ENCODE data around the gene CCNY.
A peak's percentile ranks its signal among the peaks of the same experiment; 100 is the strongest.

Gene CCNY

DNA sequence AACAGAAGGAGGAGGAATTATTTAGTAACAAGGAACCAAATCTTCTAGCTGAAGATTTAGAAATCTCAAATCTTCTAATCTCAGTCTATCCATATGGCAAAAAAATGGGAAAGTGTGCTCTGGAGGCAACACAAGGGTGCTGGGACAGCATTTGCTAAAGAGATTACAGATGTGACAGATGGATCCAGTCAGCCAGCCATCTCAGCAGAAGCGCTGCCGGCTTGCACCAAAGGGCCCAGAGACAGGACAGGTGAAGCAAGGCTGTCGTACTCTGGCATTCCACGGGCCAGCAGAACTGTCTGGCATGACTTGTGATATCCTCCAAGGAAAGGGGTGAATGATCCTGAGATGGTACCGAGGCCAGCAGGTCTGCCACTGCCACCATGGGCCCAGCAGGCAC, 223.1 kb downstream of the CCNY start:
- Mint-ChIP-seq H3K9me3 (no peaks in the 10 kb centered on the region), H3K27ac (ENCODE audit: low read depth) (peak overlapping the region; percentile 2)
- DNase-seq (ENCODE audit: low spot score in 2 of 2), result no peak

DNA sequence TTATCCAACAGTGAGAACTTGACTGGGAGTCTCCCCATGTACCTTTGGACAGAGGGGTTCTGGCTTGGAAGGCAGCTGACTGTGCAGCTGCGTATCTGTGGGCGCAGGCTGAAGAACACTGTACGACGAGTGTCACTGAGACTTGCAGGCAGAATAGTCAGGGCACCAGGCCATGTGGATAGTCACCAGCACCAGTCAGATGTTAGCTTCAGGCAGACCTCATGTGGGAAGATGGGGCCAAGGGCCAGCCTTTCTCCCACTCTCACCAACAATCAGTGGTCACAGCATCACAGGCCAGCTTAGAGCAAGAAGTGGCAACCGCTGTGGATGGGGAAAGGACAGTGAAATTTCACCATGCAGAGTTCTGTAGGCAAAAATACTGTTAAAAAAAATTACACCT, 225.4 kb downstream of the CCNY start:
- Mint-ChIP-seq H3K9me3 (no peaks in the 10 kb centered on the region), H3K4me3 (no peak overlapping the region), H3K27ac (ENCODE audit: low read depth) (no peak overlapping the region), H3K36me3 (ENCODE audit: insufficient read depth) (peaks cover 18% of the 10 kb centered on the region), H3K27me3 (no peaks in the 10 kb centered on the region), H3K4me1 (peaks cover 6% of the 10 kb centered on the region)
- no peak for ATAC-seq (replicated peaks; ENCODE audit: extremely low read depth, poor library complexity, severe bottlenecking)
- no peak for DNase-seq (ENCODE audit: low spot score in 2 of 2)

More for the DNA sequence above, 223.1 kb downstream of the CCNY start:
- Mint-ChIP-seq H3K4me1 (peaks cover 6% of the 10 kb centered on the region), H3K27me3 (no peaks in the 10 kb centered on the region), H3K4me3 (no peak overlapping the region), H3K36me3 (ENCODE audit: insufficient read depth) (peaks cover 16% of the 10 kb centered on the region)
- no peak for ATAC-seq (replicated peaks; ENCODE audit: extremely low read depth, poor library complexity, severe bottlenecking)

DNA sequence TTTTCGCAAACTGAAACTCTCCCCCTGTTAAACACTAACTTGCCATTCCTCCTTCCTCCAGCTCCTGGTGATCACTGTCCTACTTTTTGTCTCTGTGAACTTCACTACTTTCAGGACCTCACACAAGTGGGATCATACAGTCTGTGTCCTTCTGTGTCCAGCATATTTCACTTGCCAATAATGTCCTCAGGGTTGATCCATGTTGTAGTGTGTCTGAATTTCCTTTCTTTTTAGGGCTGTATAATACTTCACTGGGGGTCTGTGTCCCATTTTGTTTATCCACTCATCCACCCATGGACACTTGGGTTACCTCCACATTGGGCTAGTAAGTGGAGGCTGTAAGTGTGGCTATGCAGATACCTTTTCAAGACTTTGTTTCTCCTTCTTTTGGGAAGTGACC, 226.1 kb downstream of the CCNY start:
- Mint-ChIP-seq H3K27ac (ENCODE audit: low read depth) (no peak overlapping the region), H3K27me3 (no peaks in the 10 kb centered on the region), H3K9me3 (no peaks in the 10 kb centered on the region), H3K4me3 (no peak overlapping the region), H3K4me1 (peaks cover 6% of the 10 kb centered on the region), H3K36me3 (ENCODE audit: insufficient read depth) (peaks cover 20% of the 10 kb centered on the region)
- ATAC-seq (replicated peaks; ENCODE audit: extremely low read depth, poor library complexity, severe bottlenecking), result no peak
- DNase-seq (ENCODE audit: low spot score in 2 of 2), result no peak

DNA sequence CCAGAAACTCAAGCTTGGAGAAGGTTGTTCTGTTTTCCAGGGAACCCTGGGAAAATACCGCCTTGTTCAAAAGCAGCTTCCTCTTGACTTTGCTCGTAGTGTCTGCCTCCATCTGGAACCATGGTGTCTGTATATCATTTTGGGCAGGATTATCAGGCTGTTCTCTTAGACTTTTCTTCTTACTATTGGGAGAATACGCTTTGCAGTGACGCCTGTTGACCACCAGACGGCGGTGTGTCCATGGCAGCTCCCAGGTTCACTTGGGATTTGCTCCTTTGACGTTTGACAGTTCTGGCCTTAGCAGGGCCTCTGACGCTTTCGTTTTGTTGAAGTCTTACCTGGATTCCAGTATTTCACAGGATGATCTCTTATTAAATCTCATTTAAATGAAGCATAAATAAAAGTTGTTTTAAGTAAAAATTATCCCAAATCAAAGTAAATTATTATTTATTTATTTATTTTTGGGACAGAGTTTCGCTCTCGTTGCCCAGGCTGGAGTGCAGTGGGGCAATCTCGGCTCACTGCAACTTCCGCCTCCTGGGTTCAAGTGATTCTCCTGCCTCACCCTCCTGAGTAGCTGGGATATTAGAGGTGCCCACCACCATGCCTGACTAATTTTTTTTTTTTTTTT, 227.1 kb downstream of the CCNY start:
- Mint-ChIP-seq H3K36me3 (ENCODE audit: insufficient read depth) (peaks cover 23% of the 10 kb centered on the region), H3K4me1 (peaks cover 6% of the 10 kb centered on the region), H3K27me3 (no peaks in the 10 kb centered on the region), H3K4me3 (no peak overlapping the region), H3K27ac (ENCODE audit: low read depth) (no peak overlapping the region), H3K9me3 (no peaks in the 10 kb centered on the region)
- ATAC-seq (replicated peaks; ENCODE audit: extremely low read depth, poor library complexity, severe bottlenecking) (peak; percentile 43), DNase-seq (ENCODE audit: low spot score in 2 of 2) (peak in 1 of 2 donors; percentile 23)

DNA sequence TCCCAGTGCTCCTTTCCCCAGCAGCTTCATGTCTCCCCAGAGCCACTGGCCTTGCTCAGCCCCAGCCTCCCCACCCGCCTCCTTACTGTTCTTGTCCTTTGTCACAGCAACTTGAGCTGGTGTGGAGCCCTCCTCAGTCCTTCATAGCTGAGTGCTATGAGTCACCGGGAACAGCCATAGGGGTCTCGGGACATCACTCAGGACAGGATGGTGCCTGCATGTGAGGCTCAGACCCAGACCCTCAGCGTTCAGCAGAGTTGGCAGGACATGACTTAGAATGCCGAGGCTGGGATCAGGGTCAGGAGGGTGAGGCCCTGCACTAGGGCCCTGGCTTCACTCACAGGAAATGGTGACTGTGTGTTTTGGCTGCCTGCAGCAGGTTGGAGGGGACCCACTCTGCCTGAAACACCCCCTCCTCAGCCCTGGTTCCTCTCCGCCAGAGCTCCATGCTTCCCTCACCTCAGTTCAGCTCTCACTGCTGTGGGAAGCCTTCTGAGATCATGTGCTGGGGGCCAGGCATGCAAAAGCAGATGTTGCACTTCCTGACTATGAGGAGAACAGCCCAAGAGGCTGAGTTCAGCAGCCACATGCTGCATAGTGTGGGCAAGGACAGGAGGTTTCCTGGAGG, 228.1 kb downstream of the CCNY start:
- no peak for DNase-seq (ENCODE audit: low spot score in 2 of 2)
- Mint-ChIP-seq H3K36me3 (ENCODE audit: insufficient read depth) (peaks cover 26% of the 10 kb centered on the region), H3K27me3 (no peaks in the 10 kb centered on the region), H3K4me1 (peaks cover 6% of the 10 kb centered on the region), H3K4me3 (no peak overlapping the region), H3K27ac (ENCODE audit: low read depth) (no peak overlapping the region), H3K9me3 (no peaks in the 10 kb centered on the region)
- ATAC-seq (replicated peaks; ENCODE audit: extremely low read depth, poor library complexity, severe bottlenecking), result no peak

DNA sequence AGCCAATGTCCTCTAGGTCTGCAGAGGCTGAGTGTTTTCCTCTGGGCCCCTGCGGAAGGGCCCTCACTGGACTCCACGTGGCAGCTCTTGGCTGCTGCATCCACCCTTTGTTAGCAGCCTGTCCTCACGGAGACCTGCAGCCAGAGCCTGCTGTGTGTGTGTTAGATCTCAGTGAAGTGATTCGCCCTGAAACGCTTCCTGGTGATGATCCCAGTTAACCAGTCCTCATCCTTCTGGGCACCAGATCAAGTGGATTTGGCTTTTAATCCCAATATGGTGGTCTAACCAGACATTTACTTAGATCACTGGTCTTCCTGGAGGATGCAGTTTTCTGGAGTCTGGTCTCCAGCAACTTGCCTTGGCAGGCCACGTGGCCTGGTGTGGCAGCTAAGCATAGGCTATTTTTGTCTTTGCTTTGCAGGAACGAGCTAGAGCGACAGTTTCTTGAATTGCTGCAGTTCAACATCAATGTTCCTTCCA, 229.3 kb downstream of the CCNY start:
- ATAC-seq (replicated peaks; ENCODE audit: extremely low read depth, poor library complexity, severe bottlenecking), result no peak
- Mint-ChIP-seq H3K4me1 (peaks cover 6% of the 10 kb centered on the region), H3K36me3 (ENCODE audit: insufficient read depth) (peaks cover 21% of the 10 kb centered on the region), H3K4me3 (no peak overlapping the region), H3K27me3 (no peaks in the 10 kb centered on the region), H3K27ac (ENCODE audit: low read depth) (no peak overlapping the region), H3K9me3 (no peaks in the 10 kb centered on the region)
- no peak for DNase-seq (ENCODE audit: low spot score in 2 of 2)

DNA sequence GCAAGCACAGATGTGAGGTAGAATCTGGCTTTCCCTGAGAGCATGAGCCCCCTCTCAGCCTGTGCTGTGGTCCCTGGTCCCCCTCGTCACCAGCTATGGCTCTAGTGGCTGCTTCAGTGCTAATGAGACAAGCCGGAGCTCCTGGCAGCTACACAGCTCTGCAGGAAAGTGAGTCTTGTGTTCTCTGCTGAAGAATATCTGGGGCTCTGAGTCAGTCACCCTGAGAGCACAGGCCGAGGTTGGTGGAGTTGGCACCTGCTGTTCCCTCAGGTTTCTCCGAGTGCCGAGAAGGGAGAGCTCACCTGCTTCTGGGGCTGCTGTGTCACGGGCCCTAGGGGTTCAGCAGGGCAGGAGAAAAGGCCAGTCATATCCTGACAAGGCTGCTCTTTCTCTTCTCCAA, 231.6 kb downstream of the CCNY start:
- DNase-seq (ENCODE audit: low spot score in 2 of 2), result no peak
- H3K27me3 Mint-ChIP-seq, result no peaks in the 10 kb centered on the region
- ATAC-seq (replicated peaks; ENCODE audit: extremely low read depth, poor library complexity, severe bottlenecking), result no peak
- no peak overlapping the region for H3K4me3 Mint-ChIP-seq
- H3K36me3 Mint-ChIP-seq (ENCODE audit: insufficient read depth), result peaks cover 24% of the 10 kb centered on the region
- H3K27ac Mint-ChIP-seq (ENCODE audit: low read depth), result no peak overlapping the region
- H3K9me3 Mint-ChIP-seq, result no peaks in the 10 kb centered on the region
- peaks cover 6% of the 10 kb centered on the region for H3K4me1 Mint-ChIP-seq

DNA sequence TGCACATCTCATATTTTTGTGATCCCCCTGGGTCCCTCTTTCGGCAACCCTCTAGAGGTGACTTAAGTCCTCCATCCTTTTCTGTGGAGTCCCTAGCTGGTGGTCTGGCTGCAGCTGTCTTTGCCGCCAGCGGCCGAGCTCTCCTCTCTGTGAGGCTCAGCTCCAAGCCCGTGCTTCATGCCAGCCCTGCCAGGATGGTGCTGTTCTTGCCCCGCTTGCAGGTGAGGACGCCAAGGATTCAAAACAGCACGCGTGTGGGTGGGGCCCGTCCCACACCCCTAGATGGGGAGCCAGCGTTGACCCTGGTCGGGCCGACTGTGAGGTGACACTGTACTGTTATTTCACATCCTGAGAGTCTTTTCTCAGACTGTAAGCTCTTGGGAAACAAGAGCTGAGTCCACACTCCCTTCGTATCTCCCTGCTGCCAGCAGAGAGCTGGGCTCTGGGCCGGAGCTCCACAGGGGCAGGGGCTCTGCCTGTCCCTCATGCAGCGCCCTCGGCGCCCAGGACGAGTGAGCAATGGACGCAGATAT, 232.2 kb downstream of the CCNY start:
- peaks cover 26% of the 10 kb centered on the region for H3K36me3 Mint-ChIP-seq (ENCODE audit: insufficient read depth)

DNA sequence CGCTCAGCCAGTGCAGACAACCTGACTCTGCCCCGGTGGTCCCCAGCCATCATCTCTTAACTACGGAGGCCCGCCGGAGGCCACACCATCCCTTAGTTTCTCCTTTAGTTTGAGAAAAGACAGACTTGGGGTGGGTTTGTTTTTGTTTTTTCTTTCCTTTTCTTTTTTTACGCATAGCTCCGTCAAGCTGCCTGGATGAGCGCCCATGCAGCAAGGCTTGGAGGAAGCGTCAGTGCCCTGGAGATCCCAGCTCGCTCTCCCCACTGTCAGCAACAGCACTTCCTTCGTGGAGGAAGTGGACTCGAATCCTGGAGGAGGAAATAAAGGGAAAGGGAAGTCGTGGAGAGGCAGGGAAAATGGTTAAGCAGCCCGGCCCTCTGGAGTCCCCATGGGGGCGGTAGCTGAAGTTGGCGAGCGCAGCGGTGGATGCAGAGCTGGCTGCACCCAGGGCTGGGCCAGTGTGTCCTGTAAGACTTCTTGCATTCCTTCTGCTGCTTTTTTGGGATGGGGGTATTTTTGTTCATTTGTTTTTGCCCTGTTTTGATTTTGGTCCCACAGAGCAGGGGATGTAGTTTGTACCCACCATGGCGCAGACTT, 232.9 kb downstream of the CCNY start:
- H3K4me1 Mint-ChIP-seq, result no peaks in the 10 kb centered on the region
- H3K4me3 Mint-ChIP-seq, result no peak overlapping the region
- DNase-seq (ENCODE audit: low spot score in 2 of 2) (no peak), ATAC-seq (replicated peaks; ENCODE audit: extremely low read depth, poor library complexity, severe bottlenecking) (no peak)
- no peaks in the 10 kb centered on the region for H3K27me3 Mint-ChIP-seq
- no peak overlapping the region for H3K27ac Mint-ChIP-seq (ENCODE audit: low read depth)
- no peaks in the 10 kb centered on the region for H3K9me3 Mint-ChIP-seq
- peaks cover 26% of the 10 kb centered on the region for H3K36me3 Mint-ChIP-seq (ENCODE audit: insufficient read depth)

More for the DNA sequence above, 232.2 kb downstream of the CCNY start:
- DNase-seq (ENCODE audit: low spot score in 2 of 2), result no peak
- ATAC-seq (replicated peaks; ENCODE audit: extremely low read depth, poor library complexity, severe bottlenecking), result no peak
- peaks cover under 1% of the 10 kb centered on the region for H3K4me1 Mint-ChIP-seq
- H3K9me3 Mint-ChIP-seq, result no peaks in the 10 kb centered on the region
- no peaks in the 10 kb centered on the region for H3K27me3 Mint-ChIP-seq
- H3K4me3 Mint-ChIP-seq, result no peak overlapping the region
- no peak overlapping the region for H3K27ac Mint-ChIP-seq (ENCODE audit: low read depth)

DNA sequence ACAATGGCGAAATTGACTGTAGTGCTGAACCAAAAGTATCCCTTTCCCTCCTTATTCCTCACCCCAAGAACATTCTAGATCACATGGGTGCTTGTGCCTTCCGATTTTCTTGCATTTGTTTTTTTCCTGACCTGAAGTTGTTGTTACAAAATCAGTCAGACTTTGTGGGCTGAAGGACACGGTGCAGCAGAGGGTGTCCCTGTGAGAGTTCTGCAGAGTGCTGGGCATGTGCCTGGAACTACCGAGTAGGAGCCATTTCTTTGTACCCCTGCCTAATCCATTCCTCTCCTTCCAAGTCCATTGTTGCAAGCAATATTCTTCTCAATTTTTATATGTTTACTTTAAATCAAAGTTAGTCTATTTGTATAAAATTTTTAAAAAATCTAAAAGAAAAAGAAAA, 233.5 kb downstream of the CCNY start:
- Mint-ChIP-seq H3K36me3 (ENCODE audit: insufficient read depth) (peaks cover 26% of the 10 kb centered on the region), H3K4me3 (no peak overlapping the region), H3K27ac (ENCODE audit: low read depth) (no peak overlapping the region), H3K27me3 (no peaks in the 10 kb centered on the region), H3K9me3 (no peaks in the 10 kb centered on the region), H3K4me1 (no peaks in the 10 kb centered on the region)
- ATAC-seq (replicated peaks; ENCODE audit: extremely low read depth, poor library complexity, severe bottlenecking), result no peak
- no peak for DNase-seq (ENCODE audit: low spot score in 2 of 2)

DNA sequence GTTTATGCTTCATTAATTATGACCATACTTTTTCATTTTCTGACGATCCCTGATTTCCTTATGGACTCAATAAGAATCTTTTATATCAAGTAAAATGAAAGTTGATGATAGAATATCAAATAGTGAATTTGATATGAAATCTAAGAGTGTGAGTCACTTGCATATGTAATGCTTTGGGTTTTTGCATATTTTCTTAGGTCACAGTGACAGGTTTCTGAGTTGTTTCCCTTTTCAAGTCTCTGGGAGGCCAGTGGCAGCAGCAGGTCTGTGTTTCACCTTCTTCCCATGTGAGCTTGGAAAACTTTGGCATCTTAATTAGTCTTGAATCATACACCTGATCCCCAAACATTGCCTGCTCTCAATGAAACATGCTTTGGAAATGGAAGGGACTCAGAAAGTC, 234.1 kb downstream of the CCNY start:
- peaks cover 26% of the 10 kb centered on the region for H3K36me3 Mint-ChIP-seq (ENCODE audit: insufficient read depth)
- DNase-seq (ENCODE audit: low spot score in 2 of 2) (no peak), ATAC-seq (replicated peaks; ENCODE audit: extremely low read depth, poor library complexity, severe bottlenecking) (no peak)
- H3K9me3 Mint-ChIP-seq, result peaks cover 3% of the 10 kb centered on the region
- H3K4me1 Mint-ChIP-seq, result peaks cover 3% of the 10 kb centered on the region
- H3K27ac Mint-ChIP-seq (ENCODE audit: low read depth), result no peak overlapping the region
- H3K4me3 Mint-ChIP-seq, result no peak overlapping the region
- no peaks in the 10 kb centered on the region for H3K27me3 Mint-ChIP-seq

DNA sequence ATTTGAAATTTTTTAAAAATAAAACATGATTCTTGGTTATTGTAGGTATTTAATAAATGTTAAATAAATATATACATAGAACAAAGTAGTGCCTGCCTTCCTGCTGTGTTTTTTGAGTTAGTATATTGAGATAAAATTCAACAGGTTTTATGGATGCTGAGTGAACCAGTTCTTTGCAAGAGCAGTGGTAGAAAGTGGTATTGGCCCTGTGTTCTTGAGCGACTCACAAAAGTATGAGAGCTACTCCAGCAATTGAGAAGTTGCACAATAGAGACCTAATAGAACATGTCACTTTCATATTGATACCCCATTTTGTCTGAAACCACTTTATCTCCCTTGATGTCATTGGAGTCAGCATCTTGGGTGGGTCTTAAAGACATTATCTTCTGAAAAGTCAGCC, 236.3 kb downstream of the CCNY start:
- DNase-seq (ENCODE audit: low spot score in 2 of 2), result no peak
- H3K4me3 Mint-ChIP-seq, result no peak overlapping the region
- no peak for ATAC-seq (replicated peaks; ENCODE audit: extremely low read depth, poor library complexity, severe bottlenecking)
- H3K27ac Mint-ChIP-seq (ENCODE audit: low read depth), result no peak overlapping the region
- H3K27me3 Mint-ChIP-seq, result no peaks in the 10 kb centered on the region
- H3K9me3 Mint-ChIP-seq, result peaks cover 6% of the 10 kb centered on the region
- H3K36me3 Mint-ChIP-seq (ENCODE audit: insufficient read depth), result peaks cover 16% of the 10 kb centered on the region
- peaks cover 5% of the 10 kb centered on the region for H3K4me1 Mint-ChIP-seq

DNA sequence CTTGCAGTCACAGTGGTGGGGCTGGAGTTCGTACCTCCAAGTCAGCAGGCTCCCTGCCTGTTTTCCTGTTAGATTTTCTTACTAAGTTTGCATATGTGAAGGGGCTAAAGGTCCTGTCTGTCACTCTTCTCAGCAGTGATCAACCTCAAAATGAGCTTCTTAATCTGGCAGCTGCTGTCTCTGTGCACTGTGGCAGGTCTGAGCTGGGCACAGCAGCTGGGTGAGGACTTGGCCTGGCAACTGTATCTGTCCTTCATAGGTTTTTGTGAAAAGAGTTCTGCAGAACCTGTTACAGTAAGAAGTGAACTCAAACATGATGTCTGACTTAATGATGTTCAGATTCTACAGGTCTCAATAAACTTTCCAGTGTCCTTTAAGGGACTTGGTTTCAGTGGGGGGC, 237.5 kb downstream of the CCNY start:
- ATAC-seq (replicated peaks; ENCODE audit: extremely low read depth, poor library complexity, severe bottlenecking), result no peak
- peaks cover 6% of the 10 kb centered on the region for H3K9me3 Mint-ChIP-seq
- no peak overlapping the region for H3K27ac Mint-ChIP-seq (ENCODE audit: low read depth)
- H3K4me3 Mint-ChIP-seq, result no peak overlapping the region
- H3K36me3 Mint-ChIP-seq (ENCODE audit: insufficient read depth), result peaks cover 9% of the 10 kb centered on the region
- H3K27me3 Mint-ChIP-seq, result no peaks in the 10 kb centered on the region
- no peak for DNase-seq (ENCODE audit: low spot score in 2 of 2)
- H3K4me1 Mint-ChIP-seq, result peaks cover 5% of the 10 kb centered on the region

Data from central memory CD8-positive, alpha-beta T cell (primary cell).